HEK293 (cell line): Measurements from ENCODE around the gene ZCWPW1.

ENCODE experiments used
- CTCF ChIA-PET: fragments of 350-600 bp; formaldehyde crosslinking; extraction: SDS; loops from one replicate; lab custom pipeline; 2021; ENCODE audit warnings: antibody characterized with exemption; lab: Yijun Ruan, JAX
- POLR2A ChIA-PET: fragments of 300-600 bp; formaldehyde crosslinking; extraction: SDS; loops from one replicate; lab custom pipeline; 2020; ENCODE audit warnings: antibody characterized with exemption, inconsistent platforms; lab: Yijun Ruan, JAX
- H3K27ac ChIP-seq: fragments of 200-500 bp; sonication (Bioruptor generic); 2 replicates; pipeline ENCODE4 v1.5.1; 2014; ENCODE audit warnings: low read depth, low read length, control low read depth, inconsistent platforms; ENCODE audit errors: extremely low read depth
- H3K36me3 ChIP-seq, 2 experiments: fragments of 200-500 bp in 1 of 2; sonication (Bioruptor generic) in 1 of 2; 1 replicate in 1 of 2; 2 replicates in 1 of 2; pipeline ENCODE4 v1.5.1; 2014 to 2017; ENCODE audit warnings: inconsistent platforms in 2 of 2, low read length in 2 of 2; ENCODE audit not compliant: control insufficient read depth in 2 of 2, insufficient read depth in 1 of 2
- H3K4me1 ChIP-seq: fragments of 200-500 bp; sonication (Bioruptor generic); 2 replicates; pipeline ENCODE4 v1.5.1; 2014; ENCODE audit warnings: mild to moderate bottlenecking, low read length, inconsistent platforms; ENCODE audit not compliant: control insufficient read depth, insufficient read depth
- H3K4me3 ChIP-seq: 2 replicates; pipeline ENCODE4 v1.5.1; 2011; ENCODE audit warnings: low read depth, mild to moderate bottlenecking, control low read depth, low read length, moderate library complexity
- H3K9me3 ChIP-seq: fragments of 200-500 bp; sonication (Bioruptor generic); 2 replicates; pipeline ENCODE4 v1.5.1; 2014; ENCODE audit warnings: low read depth, low read length, inconsistent platforms; ENCODE audit not compliant: control insufficient read depth, insufficient read depth
- EGR2 ChIP-seq: fragments of 450-650 bp; formaldehyde crosslinking; IDR thresholded peaks from 2 replicates; pipeline ENCODE4 v1.5.1; 2016; ENCODE audit warnings: low read depth, missing biosample characterization, missing genetic modification characterization
- MYNN ChIP-seq: fragments of 450-650 bp; formaldehyde crosslinking; IDR thresholded peaks from 2 replicates; pipeline ENCODE4 v1.5.1; 2016; ENCODE audit warnings: missing biosample characterization, missing genetic modification characterization, borderline replicate concordance
- PBX3 ChIP-seq: sonication (generic); formaldehyde crosslinking; IDR thresholded peaks from 2 replicates; pipeline ENCODE4 v1.8.1; 2022; ENCODE audit warnings: mild to moderate bottlenecking, moderate library complexity, missing genetic modification reagents
- TCF7L2 ChIP-seq: IDR thresholded peaks from 2 replicates; pipeline ENCODE4 v1.6.1; 2011; ENCODE audit warnings: low read depth, mild to moderate bottlenecking, inconsistent platforms, low read length, moderate library complexity, borderline replicate concordance
- WT1 ChIP-seq: fragments of 450-650 bp; formaldehyde crosslinking; IDR thresholded peaks from 2 replicates; pipeline ENCODE4 v1.5.1; 2016; ENCODE audit warnings: missing biosample characterization, missing genetic modification characterization
- ZBTB10 ChIP-seq: fragments of 450-650 bp; formaldehyde crosslinking; IDR thresholded peaks from 2 replicates; pipeline ENCODE4 v1.5.1; 2016; ENCODE audit warnings: missing biosample characterization, missing genetic modification characterization
- ZBTB44 ChIP-seq: fragments of 450-650 bp; IDR thresholded peaks from 2 replicates; pipeline ENCODE4 v1.5.1; 2018; ENCODE audit warnings: missing biosample characterization, mild to moderate bottlenecking, missing genetic modification characterization
- ZBTB7A ChIP-seq: fragments of 450-650 bp; formaldehyde crosslinking; IDR thresholded peaks from 2 replicates; pipeline ENCODE4 v1.5.1; 2016; ENCODE audit warnings: low read depth, missing biosample characterization, missing genetic modification characterization
- ZNF114 ChIP-seq: fragments of 450-650 bp; formaldehyde crosslinking; IDR thresholded peaks from 2 replicates; pipeline ENCODE4 v1.5.0; 2017; ENCODE audit warnings: missing biosample characterization, missing genetic modification characterization
- ZNF132 ChIP-seq: fragments of 450-650 bp; formaldehyde crosslinking; IDR thresholded peaks from 2 replicates; pipeline ENCODE4 v1.5.1; 2017; ENCODE audit warnings: missing biosample characterization, missing genetic modification characterization, borderline replicate concordance
- ZNF157 ChIP-seq: fragments of 450-650 bp; formaldehyde crosslinking; IDR thresholded peaks from 2 replicates; pipeline ENCODE4 v1.5.1; 2016; ENCODE audit warnings: missing biosample characterization, missing genetic modification characterization
- ZNF169 ChIP-seq: fragments of 450-650 bp; formaldehyde crosslinking; IDR thresholded peaks from 2 replicates; pipeline ENCODE4 v1.5.1; 2016; ENCODE audit warnings: missing biosample characterization, missing genetic modification characterization
- ZNF211 ChIP-seq: fragments of 450-650 bp; formaldehyde crosslinking; IDR thresholded peaks from 2 replicates; pipeline ENCODE4 v1.5.1; 2016; ENCODE audit warnings: low read depth, missing biosample characterization, missing genetic modification characterization
- ZNF266 ChIP-seq: fragments of 450-650 bp; formaldehyde crosslinking; IDR thresholded peaks from 2 replicates; pipeline ENCODE4 v1.5.1; 2016; ENCODE audit warnings: missing biosample characterization, missing genetic modification characterization, low read depth
- ZNF350 ChIP-seq: fragments of 450-650 bp; formaldehyde crosslinking; IDR thresholded peaks from 2 replicates; pipeline ENCODE4 v1.5.0; 2017; ENCODE audit warnings: missing biosample characterization, mild to moderate bottlenecking, missing genetic modification characterization
- ZNF398 ChIP-seq: fragments of 450-650 bp; formaldehyde crosslinking; IDR thresholded peaks from 2 replicates; pipeline ENCODE4 v1.5.1; 2017; ENCODE audit warnings: missing biosample characterization, missing genetic modification characterization
- ZNF404 ChIP-seq: fragments of 450-650 bp; formaldehyde crosslinking; IDR thresholded peaks from 2 replicates; pipeline ENCODE4 v1.5.1; 2017; ENCODE audit warnings: missing biosample characterization, missing genetic modification characterization
- ZNF416 ChIP-seq: fragments of 450-650 bp; formaldehyde crosslinking; IDR thresholded peaks from 2 replicates; pipeline ENCODE4 v1.5.1; 2016; ENCODE audit warnings: missing biosample characterization, missing genetic modification characterization
- ZNF426 ChIP-seq: fragments of 450-650 bp; formaldehyde crosslinking; IDR thresholded peaks from 2 replicates; pipeline ENCODE4 v1.5.1; 2017; ENCODE audit warnings: missing biosample characterization, missing genetic modification characterization, mild to moderate bottlenecking, inconsistent platforms, moderate library complexity
- ZNF473 ChIP-seq: fragments of 450-650 bp; formaldehyde crosslinking; IDR thresholded peaks from 2 replicates; pipeline ENCODE4 v1.5.1; 2017; ENCODE audit warnings: missing biosample characterization, missing genetic modification characterization
- ZNF48 ChIP-seq: fragments of 450-650 bp; formaldehyde crosslinking; IDR thresholded peaks from 2 replicates; pipeline ENCODE4 v1.5.1; 2016; ENCODE audit warnings: missing biosample characterization, missing genetic modification characterization
- ZNF561 ChIP-seq: fragments of 450-650 bp; IDR thresholded peaks from 2 replicates; pipeline ENCODE4 v1.5.1; 2018; ENCODE audit warnings: missing biosample characterization, missing genetic modification characterization, borderline replicate concordance
- ZNF600 ChIP-seq: fragments of 450-650 bp; formaldehyde crosslinking; IDR thresholded peaks from 2 replicates; pipeline ENCODE4 v1.5.1; 2016; ENCODE audit warnings: missing biosample characterization, missing genetic modification characterization
- ZNF639 ChIP-seq: fragments of 450-650 bp; formaldehyde crosslinking; IDR thresholded peaks from 2 replicates; pipeline ENCODE4 v1.5.1; 2016; ENCODE audit warnings: missing biosample characterization, missing genetic modification characterization
- ZNF664 ChIP-seq: fragments of 450-650 bp; formaldehyde crosslinking; IDR thresholded peaks from 2 replicates; pipeline ENCODE4 v1.5.1; 2016; ENCODE audit warnings: missing biosample characterization, missing genetic modification characterization
- ZNF776 ChIP-seq: fragments of 450-650 bp; formaldehyde crosslinking; IDR thresholded peaks from 2 replicates; pipeline ENCODE4 v1.5.0; 2017; ENCODE audit warnings: missing biosample characterization, missing genetic modification characterization, borderline replicate concordance
- ZNF777 ChIP-seq: fragments of 450-650 bp; formaldehyde crosslinking; IDR thresholded peaks from 2 replicates; pipeline ENCODE4 v1.5.1; 2017; ENCODE audit warnings: missing biosample characterization, missing genetic modification characterization, borderline replicate concordance

ZCWPW1 gene

DNA sequence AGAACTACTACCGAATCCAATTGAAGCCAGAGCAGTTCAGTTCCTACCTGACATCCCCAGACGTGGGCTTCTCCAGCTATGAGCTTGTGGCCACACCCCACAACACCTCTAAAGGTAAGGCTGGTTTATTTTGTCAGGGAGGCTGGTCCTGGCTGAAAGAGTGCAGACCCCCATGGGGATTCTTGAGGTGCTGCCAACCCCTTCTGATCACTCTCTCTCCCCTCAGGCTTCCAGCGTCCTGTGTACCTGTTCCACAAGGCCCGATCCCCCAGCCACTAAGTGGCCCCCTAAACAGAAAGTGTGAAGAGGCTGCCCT lies 4.7 kb upstream of the ZCWPW1 start:
- no peaks in the 10 kb centered on the region for H3K9me3 ChIP-seq
- POLR2A ChIA-PET = interaction anchor here (0.6 kb wide), 1 partner anchor 73 kb away, joined by 3 read pairs; no protein-coding TSS in a partner anchor
- peaks cover 4 to 48% of the 10 kb centered on the region in 2 experiments; a peak in 2 of 3 replicates for H3K36me3 ChIP-seq
- no peak overlapping the region for H3K4me3 ChIP-seq
- TF ChIP-seq ZBTB44 (tag by site-specific recombination) (no peak), ZNF350 (tag by site-specific recombination) (no peak), ZNF416 (no peak), ZNF473 (tag by site-specific recombination) (no peak), EGR2 (tag by site-specific recombination) (no peak), MYNN (tag by site-specific recombination) (no peak), TCF7L2 (no peak), ZNF776 (tag by site-specific recombination) (no peak)
- peak overlapping the region; percentile 36; the same call in 1 of the 2 replicates for H3K27ac ChIP-seq
- CTCF ChIA-PET = no interaction called here
- H3K4me1 ChIP-seq = peaks cover 4% of the 10 kb centered on the region

DNA sequence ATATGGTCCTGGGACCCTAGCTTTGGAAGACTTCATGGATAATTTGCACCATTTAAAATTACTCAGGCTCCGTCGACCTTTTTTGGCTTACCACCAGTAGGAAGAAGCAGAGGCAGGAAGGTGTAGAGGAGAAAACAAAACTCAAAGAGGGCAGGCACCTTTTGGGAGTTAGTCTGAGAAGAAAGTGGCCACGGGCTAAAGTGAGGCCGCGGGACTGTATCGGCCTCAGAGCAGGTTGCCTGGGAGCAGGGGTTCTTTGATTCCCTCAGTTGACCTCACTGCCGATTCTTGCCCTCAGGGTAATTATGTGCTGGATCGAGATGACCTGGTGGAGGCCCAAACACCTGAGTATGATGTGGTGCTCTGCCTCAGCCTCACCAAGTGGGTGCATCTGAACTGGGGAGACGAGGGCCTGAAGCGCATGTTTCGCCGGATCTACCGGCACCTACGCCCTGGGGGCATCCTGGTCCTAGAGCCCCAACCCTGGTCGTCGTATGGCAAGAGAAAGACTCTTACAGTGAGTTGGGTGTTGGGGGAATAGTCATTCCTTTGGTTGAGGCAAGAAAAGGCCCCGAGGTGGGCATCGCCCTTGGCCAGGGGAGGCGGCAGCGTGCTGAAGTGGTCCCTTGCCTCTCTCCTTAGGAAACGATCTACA lies 4.2 kb upstream of the ZCWPW1 start:
- ChIA-PET POLR2A (interaction anchor here (0.6 kb wide), 1 partner anchor 73 kb away, joined by 3 read pairs; no protein-coding TSS in a partner anchor), CTCF (no interaction called here)
- H3K4me1 ChIP-seq = peaks cover 4% of the 10 kb centered on the region
- no peak overlapping the region for H3K4me3 ChIP-seq
- peaks cover 4 to 48% of the 10 kb centered on the region in 2 experiments; a peak in 2 of 3 replicates for H3K36me3 ChIP-seq
- peak overlapping the region; percentile 97; the same call in 1 of the 2 replicates for H3K27ac ChIP-seq
- H3K9me3 ChIP-seq = no peaks in the 10 kb centered on the region
- TF ChIP-seq ZNF169 (tag by site-specific recombination) = no peak
- no peak for TF ChIP-seq ZNF777
- TF ChIP-seq ZNF157 (tag by site-specific recombination) = no peak
- TF ChIP-seq ZNF404 (tag by site-specific recombination) = no peak
- no peak for TF ChIP-seq ZNF266 (tag by site-specific recombination)
- TF ChIP-seq WT1 (tag by site-specific recombination) = no peak
- no peak for TF ChIP-seq ZBTB10 (tag by site-specific recombination)
- no peak for TF ChIP-seq ZBTB7A (tag by site-specific recombination)
- TF ChIP-seq ZNF600 = no peak
- TF ChIP-seq ZNF114 = no peak
- no peak for TF ChIP-seq ZNF639 (tag by site-specific recombination)
- no peak for TF ChIP-seq ZNF132 (tag by site-specific recombination)
- TF ChIP-seq ZNF561 (tag by site-specific recombination) = no peak
- no peak for TF ChIP-seq ZNF48 (tag by site-specific recombination)
- no peak for TF ChIP-seq ZNF664 (tag by site-specific recombination)
- TF ChIP-seq ZNF211 (tag by site-specific recombination) = no peak
- TF ChIP-seq ZNF398 (tag by site-specific recombination) = no peak
- TF ChIP-seq PBX3 (CRISPR knock-in tag) = no peak
- TF ChIP-seq ZNF426 (tag by site-specific recombination) = no peak
